Upper lobe of left lung (tissue), 6 donors: ENCODE results near the gene PRKAG2. TPM values are rescaled to one million over a fixed set of nuclear protein-coding genes. Genes with fewer than 3 reads are reported as not detected.

Experiments
- ATAC-seq, 2 donors: fragments of 200-7000 bp; cut with Tn5 transposase; one replicate each; pipeline ENCODE4 v1.9.1; 2022; ENCODE audit warnings: mild to moderate bottlenecking in 2 of 2, moderate library complexity in 2 of 2; ENCODE audit not compliant: low FRiP score in 2 of 2
- DNase-seq, 2 donors: peaks; one replicate each; pipeline ENCODE4 v3.0.0-alpha.2; 2019 to 2020
- H3K27ac ChIP-seq, 4 donors: fragments of 200-600 bp; sonication (generic); one replicate each; pipeline ENCODE4 v1.5.1; 2016 to 2019
- H3K27me3 ChIP-seq, 4 donors: fragments of 200-600 bp; sonication (generic); one replicate each; pipeline ENCODE4 v1.5.1; 2017 to 2019
- H3K36me3 ChIP-seq, 4 donors: fragments of 200-600 bp; sonication (generic); one replicate each; pipeline ENCODE4 v1.5.1; 2016 to 2019
- H3K4me1 ChIP-seq, 4 donors: fragments of 200-600 bp; sonication (generic); one replicate each; pipeline ENCODE4 v1.5.1; 2018 to 2019
- H3K4me3 ChIP-seq, 4 donors: fragments of 200-600 bp; sonication (generic); one replicate each; pipeline ENCODE4 v1.5.1; 2017 to 2019; ENCODE audit warnings: mild to moderate bottlenecking in 2 of 4, moderate library complexity in 1 of 4
- H3K9me3 ChIP-seq, 4 donors: fragments of 200-600 bp; sonication (generic); one replicate each; pipeline ENCODE4 v1.5.1; 2018 to 2019
- CTCF ChIP-seq, 6 experiments: fragments of 450-650 bp in 4 of 6; fragments of 200-600 bp in 2 of 6; sonication (generic) in 2 of 6; IDR thresholded peaks; one replicate each; pipeline ENCODE4 v1.5.1; 2016 to 2019; ENCODE audit warnings: antibody characterized with exemption in 6 of 6
- EP300 ChIP-seq, 4 donors: sonication (generic); formaldehyde crosslinking; IDR thresholded peaks; one replicate each; pipeline ENCODE4 v1.5.1; 2017; ENCODE audit warnings: antibody characterized with exemption in 4 of 4, control low read depth in 2 of 4
- POLR2A ChIP-seq, 4 donors: fragments of 450-650 bp; IDR thresholded peaks; one replicate each; pipeline ENCODE4 v1.5.1; 2016 to 2017; ENCODE audit warnings: antibody characterized with exemption in 4 of 4, mild to moderate bottlenecking in 2 of 4
- POLR2AphosphoS5 ChIP-seq, 2 donors: sonication (generic); formaldehyde crosslinking; IDR thresholded peaks; one replicate each; pipeline ENCODE4 v1.5.1; 2017; ENCODE audit warnings: antibody characterized with exemption in 2 of 2
- WGBS, 2 donors: methylation state at CpG; one replicate each; pipeline ENCODE4 v1.1.5; 2017 to 2018; 5-methylcytosine and 5-hydroxymethylcytosine counted together
- total RNA-seq, 6 donors: library from RNA; depleted of rRNA in 4 of 6; stranded (reverse); fragments of >200 nt in 4 of 6; gene quantifications; one replicate each; pipeline versions ENCODE4 v1.1.0 to v1.2.1, GENCODE V29; 2016 to 2021
- donor health status: DM: no; HTN: no; CAD: no; lungs with moderate emphysema.
- donor health status: DM: no; HTN: yes; CAD: no; lungs with severe emphysema.

The PRKAG2 gene
- total RNA-seq, 6 donors from 2014 or later: 20.6 to 68.1 (median 29.6) TPM

GRCh38 chr7:151645311-151645710 is 231.6 kb downstream of the PRKAG2 start:
- DNase-seq: no peak
- H3K9me3 ChIP-seq: peaks cover 0 to 5% (median 0%) of the 10 kb centered on the region in 4 donors
- peaks cover 0 to 3% (median 0%) of the 10 kb centered on the region in 4 donors for H3K4me1 ChIP-seq
- TF ChIP-seq EP300 (IDR thresholded peaks at IDR 0.05): no peak
- TF ChIP-seq POLR2AphosphoS5 (IDR thresholded peaks at IDR 0.05): no peak
- TF ChIP-seq POLR2A (IDR thresholded peaks at IDR 0.05): no peak
- WGBS, 2 donors: 80 to 96% methylated on average over 1 to 2 of the region's 2 CpGs
- H3K27me3 ChIP-seq: no peaks in the 10 kb centered on the region
- H3K4me3 ChIP-seq: no peak overlapping the region
- H3K36me3 ChIP-seq: no peaks in the 10 kb centered on the region
- no peak overlapping the region for H3K27ac ChIP-seq
- no peak for ATAC-seq

GRCh38 chr7:151644554-151644953 is 232.4 kb downstream of the PRKAG2 start:
- H3K36me3 ChIP-seq: no peaks in the 10 kb centered on the region
- TF ChIP-seq POLR2A (IDR thresholded peaks at IDR 0.05) (no peak), CTCF (IDR thresholded peaks at IDR 0.05) (no peak), POLR2AphosphoS5 (IDR thresholded peaks at IDR 0.05) (no peak), EP300 (IDR thresholded peaks at IDR 0.05) (no peak)
- no peak overlapping the region for H3K27ac ChIP-seq
- DNase-seq (no peak), ATAC-seq (no peak)
- H3K27me3 ChIP-seq: no peaks in the 10 kb centered on the region
- H3K4me3 ChIP-seq: no peak overlapping the region
- peaks cover 0 to 5% (median 0%) of the 10 kb centered on the region in 4 donors for H3K9me3 ChIP-seq
- H3K4me1 ChIP-seq: no peaks in the 10 kb centered on the region

- no peak for TF ChIP-seq CTCF (IDR thresholded peaks at IDR 0.05)
- TF ChIP-seq POLR2AphosphoS5 (IDR thresholded peaks at IDR 0.05): no peak
- TF ChIP-seq EP300 (IDR thresholded peaks at IDR 0.05): no peak
- TF ChIP-seq POLR2A (IDR thresholded peaks at IDR 0.05): no peak
- Histone ChIP-seq H3K4me1 (no peaks in the 10 kb centered on the region), H3K27ac (no peak overlapping the region), H3K27me3 (no peaks in the 10 kb centered on the region), H3K4me3 (no peak overlapping the region), H3K36me3 (no peaks in the 10 kb centered on the region), H3K9me3 (peaks cover 0 to 5% (median 0%) of the 10 kb centered on the region in 4 donors)
- no peak for DNase-seq
- WGBS, 2 donors: 77 to 82% methylated on average over 3 of the region's 3 CpGs
- ATAC-seq: no peak
Observed at GRCh38 chr7:151642746-151643145, 234.2 kb downstream of the PRKAG2 start.

GRCh38 chr7:151641587-151641986 is 235.3 kb downstream of the PRKAG2 start:
- no peaks in the 10 kb centered on the region for H3K27me3 ChIP-seq
- peaks cover 0 to 5% (median 0%) of the 10 kb centered on the region in 4 donors for H3K9me3 ChIP-seq
- DNase-seq (no peak), ATAC-seq (no peak)
- TF ChIP-seq EP300 (IDR thresholded peaks at IDR 0.05) (no peak), POLR2AphosphoS5 (IDR thresholded peaks at IDR 0.05) (no peak), CTCF (IDR thresholded peaks at IDR 0.05) (no peak), POLR2A (IDR thresholded peaks at IDR 0.05) (no peak)
- H3K4me1 ChIP-seq: no peaks in the 10 kb centered on the region
- H3K27ac ChIP-seq: no peak overlapping the region
- 87 to 97% methylated on average over 2 of the region's 2 CpGs for WGBS, 2 donors
- H3K4me3 ChIP-seq: no peak overlapping the region
- H3K36me3 ChIP-seq: no peaks in the 10 kb centered on the region

- ATAC-seq (no peak), DNase-seq (no peak)
- no peaks in the 10 kb centered on the region for H3K36me3 ChIP-seq
- H3K9me3 ChIP-seq: no peaks in the 10 kb centered on the region
- peaks cover 0 to 2% (median 0%) of the 10 kb centered on the region in 4 donors for H3K4me1 ChIP-seq
- no peaks in the 10 kb centered on the region for H3K27me3 ChIP-seq
- H3K4me3 ChIP-seq: no peak overlapping the region
- H3K27ac ChIP-seq: no peak overlapping the region
- WGBS, 2 donors: 61 to 63% methylated on average over 9 of the region's 9 CpGs
- TF ChIP-seq POLR2AphosphoS5 (IDR thresholded peaks at IDR 0.05) (no peak), CTCF (IDR thresholded peaks at IDR 0.05) (no peak), POLR2A (IDR thresholded peaks at IDR 0.05) (no peak), EP300 (IDR thresholded peaks at IDR 0.05) (no peak)
Observed at GRCh38 chr7:151637781-151638261, 239.1 kb downstream of the PRKAG2 start.
